ENCODE results near the gene ARCN1. TPM values are rescaled to one million over a fixed set of nuclear protein-coding genes. Genes with fewer than 3 reads are reported as not detected.

Gene ARCN1
- total RNA-seq, 2 donors from 2014 or later: 134 to 180 TPM

DNA sequence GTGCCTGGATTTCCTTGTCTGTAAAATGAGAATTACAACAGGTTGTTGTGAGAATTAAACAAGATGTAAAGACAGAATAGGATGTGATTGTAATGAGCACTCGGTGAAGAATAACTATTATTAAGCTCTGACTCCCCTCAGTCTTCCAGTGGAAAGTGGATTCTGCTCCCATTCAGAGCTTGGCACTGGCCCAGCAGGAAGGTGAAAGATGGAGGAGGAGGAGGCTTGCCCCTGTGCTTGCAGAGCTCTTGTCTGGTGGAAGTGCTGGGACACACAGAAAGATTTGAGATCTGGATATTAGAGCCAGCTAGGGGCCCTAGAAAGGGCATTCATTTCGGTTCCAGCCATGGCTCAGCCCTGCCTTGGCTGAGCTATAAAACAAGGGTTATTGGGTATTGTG is 63.4 kb downstream of the ARCN1 start:
- Mint-ChIP-seq H3K36me3 (no peaks in the 10 kb centered on the region), H3K9me3 (no peaks in the 10 kb centered on the region), H3K27ac (no peak overlapping the region)
- DNase-seq (ENCODE audit: low spot score in 2 of 2) (no peak), ATAC-seq (no peak)

DNA sequence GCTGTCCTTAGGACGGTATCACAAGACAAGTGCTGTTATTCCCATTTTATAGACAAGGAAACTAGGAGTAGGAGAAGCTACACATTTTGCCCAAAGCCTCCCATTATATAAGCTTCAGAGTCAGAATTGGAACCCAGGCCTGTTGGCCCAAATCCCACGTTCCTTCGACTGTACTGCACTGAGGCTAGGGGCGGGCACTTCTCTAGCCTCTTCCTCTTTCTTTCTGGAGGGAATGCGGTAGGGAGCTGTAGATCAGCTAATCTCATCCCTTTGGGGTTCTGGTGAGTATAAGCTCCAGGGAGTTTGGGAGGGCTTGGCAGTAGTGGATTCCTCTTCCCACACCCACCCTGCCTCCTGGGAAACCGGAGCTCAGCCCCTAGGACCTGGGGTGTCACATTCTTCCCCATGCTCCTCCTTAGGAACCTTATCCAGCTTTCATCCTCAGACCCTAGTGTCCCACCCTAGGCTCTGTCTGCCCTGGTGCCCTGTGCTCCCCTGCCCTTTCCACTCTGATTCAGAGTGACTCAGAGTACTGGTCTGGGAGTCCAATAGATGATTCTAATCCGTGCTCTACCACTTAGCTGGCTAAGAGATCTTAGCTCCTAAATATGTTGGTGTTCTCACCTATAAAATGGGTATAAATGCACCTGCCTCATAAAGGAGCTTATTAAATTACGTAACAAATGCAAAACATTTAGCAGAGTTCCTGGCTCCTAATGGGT is 64.5 kb downstream of the ARCN1 start:
- no peak for ATAC-seq
- no peaks in the 10 kb centered on the region for H3K9me3 Mint-ChIP-seq

GRCh38 chr11:118638726-118639125 is 66.5 kb downstream of the ARCN1 start:
- Mint-ChIP-seq H3K36me3 (no peaks in the 10 kb centered on the region), H3K9me3 (no peaks in the 10 kb centered on the region), H3K27ac (no peak overlapping the region)
- DNase-seq (ENCODE audit: low spot score in 2 of 2): no peak
- no peak for ATAC-seq

More for the DNA sequence above, 64.5 kb downstream of the ARCN1 start:
- Mint-ChIP-seq H3K27ac (no peak overlapping the region), H3K36me3 (no peaks in the 10 kb centered on the region)
- DNase-seq (ENCODE audit: low spot score in 2 of 2): no peak

DNA sequence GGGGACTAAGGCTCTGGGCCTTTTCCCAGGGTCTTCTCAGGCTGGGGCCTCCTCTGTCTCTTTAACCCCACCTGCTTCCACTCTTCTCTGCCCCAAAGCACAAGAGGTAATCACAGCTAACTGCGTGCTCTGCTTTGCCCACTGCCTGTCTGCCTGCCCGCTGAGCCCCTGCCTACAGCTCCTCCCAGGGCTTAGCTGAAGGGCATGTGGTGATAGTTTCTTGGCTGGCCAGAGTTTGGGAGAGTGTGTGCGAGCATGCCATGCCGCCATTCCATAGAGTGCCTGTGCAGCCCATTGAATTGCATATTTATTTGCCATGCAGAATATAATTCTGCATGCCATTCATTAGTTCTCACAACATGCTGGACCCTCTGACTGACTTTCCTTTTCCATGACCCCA is 67.7 kb downstream of the ARCN1 start:
- ATAC-seq (no peak), DNase-seq (ENCODE audit: low spot score in 2 of 2) (no peak)
- H3K9me3 Mint-ChIP-seq: no peaks in the 10 kb centered on the region
- H3K36me3 Mint-ChIP-seq: no peaks in the 10 kb centered on the region
- H3K27ac Mint-ChIP-seq: no peak overlapping the region

DNA sequence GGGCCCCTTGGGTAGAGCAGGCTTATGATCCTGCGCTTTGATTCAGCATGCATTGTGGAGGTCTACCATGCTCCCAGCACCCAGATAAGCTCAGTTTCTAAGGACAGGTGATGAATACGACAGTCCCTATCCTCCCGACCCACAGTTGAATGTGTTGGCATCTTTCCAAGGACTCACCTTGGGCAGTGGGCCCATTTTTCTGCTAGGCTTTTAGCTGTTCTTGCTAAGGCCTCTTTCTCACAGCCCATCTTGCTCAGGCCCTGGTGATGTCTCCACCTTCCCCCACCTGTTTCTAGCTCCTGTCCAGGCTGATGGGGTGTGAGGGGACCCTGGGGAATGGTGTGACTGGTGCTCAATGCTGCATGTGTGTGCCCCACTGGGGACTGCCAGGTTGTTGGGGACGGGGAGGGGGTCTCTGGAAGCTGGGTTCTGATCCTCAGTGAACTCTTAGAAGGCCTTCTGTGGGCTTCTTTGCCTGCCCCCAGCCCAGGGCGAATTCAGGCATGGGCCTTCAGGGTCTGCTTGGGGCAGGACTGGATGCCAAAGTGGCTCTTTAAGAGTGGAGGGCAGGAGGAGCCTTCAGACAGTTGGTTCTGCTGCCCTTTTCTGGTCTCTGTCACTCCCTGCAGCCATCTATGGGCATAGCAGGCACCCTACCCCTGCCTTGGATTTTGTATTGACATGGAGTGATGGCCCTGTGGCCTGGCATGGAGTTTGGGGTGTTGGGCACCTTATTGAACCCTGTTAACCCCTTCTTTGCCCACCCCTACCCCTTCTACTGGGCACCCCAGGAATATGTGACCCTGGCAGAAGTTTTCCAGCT is 68.3 kb downstream of the ARCN1 start:
- DNase-seq (ENCODE audit: low spot score in 2 of 2): no peak
- no peaks in the 10 kb centered on the region for H3K36me3 Mint-ChIP-seq
- no peak for ATAC-seq
- no peak overlapping the region for H3K27ac Mint-ChIP-seq
- H3K9me3 Mint-ChIP-seq: no peaks in the 10 kb centered on the region

- H3K9me3 Mint-ChIP-seq: no peaks in the 10 kb centered on the region
- H3K27ac Mint-ChIP-seq: peak overlapping the region in 1 of 2 donors; percentile 62
- no peak for ATAC-seq
- no peaks in the 10 kb centered on the region for H3K36me3 Mint-ChIP-seq
- no peak for DNase-seq (ENCODE audit: low spot score in 2 of 2)
These were observed 69.3 kb downstream of the ARCN1 start for GRCh38 chr11:118641397-118642019.

- ATAC-seq: no peak
- H3K36me3 Mint-ChIP-seq: no peaks in the 10 kb centered on the region
- no peak overlapping the region for H3K27ac Mint-ChIP-seq
- no peak for DNase-seq (ENCODE audit: low spot score in 2 of 2)
- H3K9me3 Mint-ChIP-seq: no peaks in the 10 kb centered on the region
These were observed 71.2 kb downstream of the ARCN1 start for GRCh38 chr11:118643142-118643994.

GRCh38 chr11:118643995-118644345 is 71.8 kb downstream of the ARCN1 start:
- Mint-ChIP-seq H3K36me3 (no peaks in the 10 kb centered on the region), H3K9me3 (no peaks in the 10 kb centered on the region)
- no peak for ATAC-seq

GRCh38 chr11:118644496-118644895 is 72.3 kb downstream of the ARCN1 start:
- Mint-ChIP-seq H3K36me3 (no peaks in the 10 kb centered on the region), H3K9me3 (no peaks in the 10 kb centered on the region), H3K27ac (no peak overlapping the region)
- no peak for ATAC-seq
- no peak for DNase-seq (ENCODE audit: low spot score in 2 of 2)

More at GRCh38 chr11:118643995-118644345, 71.8 kb downstream of the ARCN1 start:
- no peak overlapping the region for H3K27ac Mint-ChIP-seq
- DNase-seq (ENCODE audit: low spot score in 2 of 2): no peak

DNA sequence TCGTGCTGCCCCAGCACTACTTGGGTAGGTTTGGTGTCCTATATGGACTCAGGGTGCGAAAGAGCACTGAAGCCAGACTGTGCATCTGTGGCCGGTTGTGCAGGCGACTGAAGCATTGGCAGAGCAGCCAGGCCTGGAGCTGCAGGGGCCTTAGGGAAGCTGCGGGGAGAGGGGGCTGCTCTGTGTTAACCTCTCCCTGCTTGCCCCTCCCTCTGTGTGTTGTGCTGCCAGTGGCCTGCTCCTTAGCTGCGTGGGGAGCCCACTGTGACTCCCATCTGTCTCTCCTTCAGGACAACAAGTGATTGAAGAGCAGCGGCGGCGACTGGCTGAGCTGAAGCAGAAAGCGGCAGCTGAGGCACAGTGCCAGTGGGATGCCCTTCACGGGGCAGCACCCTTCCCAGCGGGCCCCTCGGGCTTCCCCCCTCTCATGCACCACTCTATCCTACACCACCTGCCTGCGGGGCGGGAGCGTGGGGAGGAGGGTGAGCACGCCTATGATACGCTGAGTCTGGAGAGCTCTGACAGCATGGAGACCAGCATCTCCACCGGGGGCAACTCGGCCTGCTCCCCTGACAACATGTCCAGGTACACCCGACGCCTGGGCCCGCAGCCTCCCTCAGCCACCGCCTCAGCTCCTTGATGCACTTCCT is 73.0 kb downstream of the ARCN1 start:
- Mint-ChIP-seq H3K36me3 (no peaks in the 10 kb centered on the region), H3K27ac (no peak overlapping the region), H3K9me3 (no peaks in the 10 kb centered on the region)
- DNase-seq (ENCODE audit: low spot score in 2 of 2): no peak
- no peak for ATAC-seq

- ATAC-seq: no peak
- Mint-ChIP-seq H3K9me3 (no peaks in the 10 kb centered on the region), H3K36me3 (no peaks in the 10 kb centered on the region), H3K27ac (no peak overlapping the region)
- DNase-seq (ENCODE audit: low spot score in 2 of 2): no peak
These were observed 74.2 kb downstream of the ARCN1 start for GRCh38 chr11:118646393-118646792.

DNA sequence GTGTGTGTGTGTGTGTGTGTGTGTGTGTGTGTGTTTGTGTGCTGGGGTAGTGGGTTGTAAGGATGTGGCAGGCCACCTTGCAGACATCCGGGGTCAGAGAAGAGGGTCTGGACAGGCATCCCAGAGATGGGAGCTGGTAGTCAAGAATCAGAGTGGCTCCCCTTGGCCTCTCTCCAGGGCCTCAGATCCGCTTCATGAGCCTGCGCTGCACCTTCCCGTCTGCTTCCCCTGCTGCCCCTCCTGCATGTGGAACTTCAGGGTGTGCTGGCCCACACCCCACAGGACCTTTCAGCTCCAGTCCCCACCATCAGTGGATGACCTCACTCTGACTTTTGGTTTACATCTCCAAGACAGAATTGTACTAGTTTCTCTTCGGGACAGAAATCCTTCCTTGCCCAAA is 76.1 kb downstream of the ARCN1 start:
- no peaks in the 10 kb centered on the region for H3K9me3 Mint-ChIP-seq

DNA sequence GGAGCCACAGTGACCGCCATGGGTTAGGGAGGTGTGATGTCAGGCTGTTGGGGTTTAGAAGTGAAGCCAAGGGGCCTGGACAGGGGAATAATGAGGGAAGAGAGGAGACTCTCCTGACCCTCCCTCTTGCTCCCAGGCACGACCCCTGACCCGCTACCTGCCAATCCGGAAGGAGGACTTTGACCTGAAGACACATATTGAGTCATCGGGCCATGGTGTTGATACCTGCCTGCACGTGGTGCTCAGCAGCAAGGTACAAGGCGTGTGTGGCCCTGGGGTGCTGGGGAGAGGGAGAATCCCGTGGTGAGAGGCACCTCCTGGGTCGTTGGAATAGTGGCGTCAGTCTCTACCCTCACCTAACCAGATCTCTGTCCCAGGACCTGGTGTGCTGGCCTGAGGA is 77.7 kb downstream of the ARCN1 start:
- Mint-ChIP-seq H3K27ac (peak overlapping the region in 1 of 2 donors; percentile 44), H3K9me3 (no peaks in the 10 kb centered on the region), H3K36me3 (no peaks in the 10 kb centered on the region)
- DNase-seq (ENCODE audit: low spot score in 2 of 2) (no peak), ATAC-seq (no peak)

More for the DNA sequence above, 76.1 kb downstream of the ARCN1 start:
- Mint-ChIP-seq H3K36me3 (no peaks in the 10 kb centered on the region), H3K27ac (no peak overlapping the region)
- DNase-seq (ENCODE audit: low spot score in 2 of 2) (no peak), ATAC-seq (no peak)

- DNase-seq (ENCODE audit: low spot score in 2 of 2) (no peak), ATAC-seq (no peak)
- no peak overlapping the region for H3K27ac Mint-ChIP-seq
- no peaks in the 10 kb centered on the region for H3K9me3 Mint-ChIP-seq
- no peaks in the 10 kb centered on the region for H3K36me3 Mint-ChIP-seq
These were observed 78.2 kb downstream of the ARCN1 start for GRCh38 chr11:118650366-118650765.

DNA sequence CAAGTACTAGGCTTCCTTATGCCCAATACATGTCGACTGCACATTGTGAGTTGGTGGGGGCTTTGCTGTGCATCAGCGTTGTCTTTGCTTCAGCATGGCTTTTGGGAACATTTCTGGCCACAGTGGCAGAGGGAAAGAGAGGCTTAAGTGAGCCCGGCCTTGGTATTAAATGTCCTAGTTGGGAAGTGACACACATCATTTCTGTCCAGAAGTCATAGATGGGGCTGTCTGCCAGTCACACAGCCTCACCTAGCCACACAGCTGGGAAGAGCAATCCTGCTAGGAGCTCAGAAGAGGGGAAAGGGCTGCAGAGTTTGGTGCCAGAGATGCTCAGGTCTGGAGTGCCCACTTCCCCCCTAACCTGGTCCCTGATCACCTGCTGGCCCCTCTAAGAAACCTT is 79.6 kb downstream of the ARCN1 start:
- no peaks in the 10 kb centered on the region for H3K36me3 Mint-ChIP-seq

More for the DNA sequence above, 79.6 kb downstream of the ARCN1 start:
- Mint-ChIP-seq H3K9me3 (no peaks in the 10 kb centered on the region), H3K27ac (no peak overlapping the region)
- ATAC-seq: no peak
- DNase-seq (ENCODE audit: low spot score in 2 of 2): no peak

All from activated naive CD4-positive, alpha-beta T cell treated with anti-CD3 and anti-CD28 coated beads, Interleukin-2, amount 50 U/mL, for 72 hours (primary cell).